Measurements from ENCODE around the gene CKS1B. TPM values are rescaled to one million over a fixed set of nuclear protein-coding genes. Genes with fewer than 3 reads are reported as not detected.

Gene CKS1B
- total and polyA plus RNA-seq, 9 of the 15 experiments (the other 6 are each of a cell fraction or from before 2014, with no cell fraction given), result 215 to 1,103 (median 460) TPM

- peak; percentile 64; the same call in 1 of the 2 replicates for TF ChIP-seq THRB (CRISPR knock-in tag; conservative IDR thresholded peaks at IDR 0.05)
- no peak for TF ChIP-seq ZNF507 (tag; conservative IDR thresholded peaks at IDR 0.05)
- TF ChIP-seq L3MBTL2 (IDR thresholded peaks at IDR 0.05), result peak; percentile 64; the same call in 1 of the 2 replicates
- no peak for TF ChIP-seq MTF1 (CRISPR knock-in tag; IDR thresholded peaks at IDR 0.05; ENCODE audit: borderline replicate concordance)
- TF ChIP-seq POLR3A (IDR thresholded peaks at IDR 0.05; ENCODE audit: borderline replicate concordance, extremely low read depth, insufficient read depth, insufficient read length), result no peak
- no peak for TF ChIP-seq SNIP1 (IDR thresholded peaks at IDR 0.05; ENCODE audit: low read depth)
- no peak for TF ChIP-seq GTF2F1 (IDR thresholded peaks at IDR 0.05; ENCODE audit: low read depth, low read length)
- peak; percentile 84 for TF ChIP-seq DEAF1 (CRISPR knock-in tag; IDR thresholded peaks at IDR 0.05)
- TF ChIP-seq PCBP1 (IDR thresholded peaks at IDR 0.05; ENCODE audit: low read depth, low read length, poor library complexity, severe bottlenecking), result peak; percentile 96
- TF ChIP-seq SNRNP70 (optimal IDR thresholded peaks at IDR 0.05; ENCODE audit: low read depth, low read length), result no peak
- no peak for TF ChIP-seq RFX5 (IDR thresholded peaks at IDR 0.05; ENCODE audit: low read depth, low read length)
- no peak for TF ChIP-seq ZNF398 (CRISPR knock-in tag; IDR thresholded peaks at IDR 0.05)
- no peak for TF ChIP-seq SIRT6 (IDR thresholded peaks at IDR 0.05; ENCODE audit: low read depth, low read length)
- no peak for TF ChIP-seq BRF2 (IDR thresholded peaks at IDR 0.05; ENCODE audit: borderline replicate concordance, insufficient read depth, insufficient read length)
- TF ChIP-seq TBL1XR1 (IDR thresholded peaks at IDR 0.05; ENCODE audit: low read length in 2 of 2), result no peak
- no peak for TF ChIP-seq ETV1 (tag; conservative IDR thresholded peaks at IDR 0.05; ENCODE audit: low read depth)
- TF ChIP-seq TAF1 (IDR thresholded peaks at IDR 0.05; ENCODE audit: control insufficient read depth, extremely low read depth, insufficient read depth, low read length, severe bottlenecking), result peak; percentile 45
- peak; percentile 72 for TF ChIP-seq ZBTB33 (CRISPR knock-in tag; IDR thresholded peaks at IDR 0.05)
Observed at GRCh38 chr1:155017041-155017945, 42.8 kb downstream of the CKS1B start (continued).
